Measurements from ENCODE around the gene STK32C.

Gene STK32C

DNA sequence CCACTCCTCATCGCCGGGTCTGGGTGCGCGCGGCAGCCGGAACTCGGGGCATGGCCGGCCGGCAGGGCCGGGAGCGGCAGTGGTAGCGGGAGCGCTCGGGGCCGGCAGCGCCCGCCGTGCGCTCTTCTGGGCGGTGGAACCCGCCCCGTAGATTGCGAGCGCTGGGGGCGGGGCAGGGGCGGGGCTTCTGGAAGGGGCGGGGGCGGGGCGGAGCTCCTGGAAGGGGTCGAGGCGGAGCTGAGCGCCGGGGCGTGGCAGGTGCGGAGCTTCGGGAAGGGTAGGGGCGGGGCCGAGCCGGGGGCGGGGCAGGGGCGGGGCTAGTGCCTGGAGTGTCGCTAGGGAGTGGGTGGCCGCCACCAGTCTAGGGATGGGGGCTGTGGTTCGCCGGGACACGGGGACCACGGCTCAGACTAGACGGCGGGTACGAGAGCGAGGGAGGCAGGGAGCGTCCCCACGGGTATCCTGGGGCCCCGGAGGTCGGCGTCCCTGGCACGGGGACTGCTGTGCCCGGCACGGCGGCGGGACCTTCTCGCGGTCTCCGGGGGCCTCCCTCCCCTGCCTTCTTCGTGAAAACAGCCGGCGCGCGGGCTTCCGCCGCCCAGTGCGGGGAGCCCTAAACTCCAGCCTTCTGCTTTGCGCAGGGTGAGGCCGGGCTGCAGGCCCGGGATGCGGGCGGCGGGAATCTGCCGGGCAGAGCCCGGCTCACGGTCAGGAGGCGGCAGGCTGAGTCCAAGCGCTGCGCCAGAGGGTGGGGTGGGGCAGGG lies at the start of gene STK32C:
Gene STK32C (minus strand): TSS at position 128 of the 764 bp plus-strand sequence. CDS start 117 bp downstream, at position 11.
- DNase-seq = peak; percentile 95

DNA sequence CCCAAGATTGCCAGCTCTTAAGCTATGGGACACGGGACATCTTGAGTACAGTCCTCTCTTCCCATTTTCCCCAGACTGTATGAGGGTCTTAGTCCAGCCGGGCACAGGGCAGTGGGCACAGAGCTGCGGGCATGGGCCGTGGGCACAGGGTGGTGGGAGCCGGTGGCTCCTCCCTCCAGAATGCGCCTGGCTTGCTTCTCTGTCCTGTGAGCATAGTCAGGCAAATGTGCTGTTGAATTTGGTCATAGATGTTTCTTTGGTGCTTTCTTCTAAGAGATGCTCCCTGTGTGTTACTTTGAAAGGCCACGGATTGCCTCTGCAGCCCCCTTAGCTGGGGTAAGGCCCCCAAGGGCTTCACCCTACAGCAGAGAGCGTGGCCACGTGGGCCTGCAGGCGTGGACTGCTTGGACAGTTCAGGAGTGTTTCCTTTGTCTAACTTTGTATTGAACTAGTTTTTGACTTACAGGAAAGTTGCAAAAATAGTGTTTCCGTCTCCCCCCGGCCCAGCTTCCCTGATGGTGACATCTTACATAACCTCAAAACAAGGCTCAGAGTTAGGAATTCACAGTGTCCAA lies 49.0 kb upstream of the STK32C start:
- no peak for DNase-seq

- DNase-seq = no peak
Measured at GRCh38 chr10:132355754-132356153, 48.0 kb upstream of the STK32C start.

- DNase-seq = no peak
Measured at GRCh38 chr10:132355297-132355696, 47.5 kb upstream of the STK32C start.

DNA sequence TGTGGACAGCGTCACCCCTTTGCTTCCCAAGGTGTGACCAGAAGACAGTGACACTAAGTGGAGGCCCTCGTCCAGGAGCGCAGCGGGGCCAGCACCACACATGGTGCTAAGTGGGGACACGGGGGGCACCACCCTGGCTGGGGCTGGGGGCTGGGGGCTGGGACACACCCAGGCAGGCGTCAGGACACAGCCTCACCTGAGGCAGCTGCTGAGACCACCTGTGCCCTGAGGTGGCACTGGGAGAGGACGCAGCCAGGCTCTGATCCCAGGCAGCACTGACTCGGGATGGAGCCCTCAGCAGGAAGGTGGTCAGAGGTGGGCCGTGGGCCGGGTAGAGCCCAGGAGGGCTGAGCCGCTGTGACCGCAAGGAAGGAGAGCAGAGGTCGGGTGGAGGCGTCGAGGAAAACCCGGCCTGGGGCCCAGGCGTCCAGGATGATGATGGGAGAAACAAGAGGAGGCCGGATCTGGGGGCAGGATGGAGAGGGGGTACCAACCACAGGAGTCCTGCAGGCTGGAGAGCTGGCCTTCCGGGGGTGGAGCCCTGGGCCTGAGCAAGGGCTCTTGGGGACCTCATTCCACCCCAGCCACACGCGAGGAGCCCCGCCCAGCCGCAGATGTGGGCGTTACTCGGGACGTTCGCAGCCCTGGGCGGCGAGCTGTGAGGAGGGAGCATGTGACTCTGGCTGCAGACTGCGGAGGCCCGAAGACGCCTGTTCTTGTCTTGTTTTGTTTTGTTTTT lies 46.8 kb upstream of the STK32C start:
- DNase-seq = no peak

GRCh38 chr10:132353456-132354355 lies 46.0 kb upstream of the STK32C start:
- no peak for DNase-seq

DNA sequence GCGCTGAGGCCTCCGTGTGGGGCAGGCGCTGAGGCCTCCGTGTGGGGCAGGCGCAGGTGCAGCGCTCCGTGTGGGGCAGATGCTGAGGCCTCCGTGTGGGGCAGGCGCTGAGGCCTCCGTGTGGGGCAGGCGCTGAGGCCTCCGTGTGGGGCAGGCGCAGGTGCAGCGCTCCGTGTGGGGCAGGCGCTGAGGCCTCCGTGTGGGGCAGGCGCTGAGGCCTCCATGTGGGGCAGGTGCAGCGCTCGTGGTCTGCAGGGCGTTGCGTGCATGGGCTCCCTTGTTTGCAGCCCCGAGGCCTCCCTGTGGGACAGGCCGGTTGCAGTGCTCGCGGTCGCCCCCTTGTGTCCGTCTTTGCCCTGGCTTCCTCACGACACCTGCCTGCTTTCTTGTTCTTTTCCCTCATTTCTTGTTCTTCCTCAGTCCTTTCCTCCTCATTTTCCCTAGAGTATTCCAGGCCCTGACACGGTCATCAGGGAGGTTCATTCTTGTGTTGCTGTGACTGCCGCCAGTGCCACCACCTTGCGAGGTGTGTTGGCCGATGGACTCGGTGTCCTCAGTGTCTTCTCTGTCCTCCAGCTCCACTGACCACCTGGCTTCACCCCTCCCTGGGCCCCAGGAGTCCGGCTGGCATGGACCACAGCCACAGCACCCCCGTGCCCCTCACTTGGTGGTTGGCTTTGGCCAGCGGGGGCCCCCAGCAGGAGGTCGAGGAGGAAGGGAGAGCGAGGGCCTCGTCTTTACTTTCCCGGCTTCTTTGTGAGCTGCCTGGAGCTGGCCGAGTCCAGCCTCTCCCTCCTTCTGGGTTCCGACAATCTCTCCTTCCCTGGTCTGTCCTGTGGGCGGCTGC lies 44.9 kb upstream of the STK32C start:
- DNase-seq = peak; percentile 58

DNA sequence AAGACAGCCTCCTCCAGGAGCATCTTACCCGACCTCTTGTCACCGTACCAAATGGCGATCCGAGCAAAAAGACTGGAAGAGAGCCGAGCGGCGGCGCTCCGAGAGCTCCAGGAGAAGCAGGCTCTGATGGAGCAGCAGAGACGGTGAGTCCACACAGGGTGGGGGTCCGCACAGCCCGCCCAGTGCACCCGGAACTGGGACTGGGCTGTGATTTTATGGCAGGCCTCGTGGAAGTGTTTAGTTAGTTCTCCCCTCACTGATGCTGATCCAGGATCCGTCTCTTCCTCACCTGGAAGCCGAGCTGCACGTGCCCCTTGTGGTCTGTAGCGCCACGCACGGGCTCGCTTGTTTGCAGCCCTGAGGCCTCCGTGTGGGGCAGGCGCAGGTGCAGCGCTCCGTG lies 43.9 kb upstream of the STK32C start:
- DNase-seq = no peak

GRCh38 chr10:132350946-132351345 lies 43.2 kb upstream of the STK32C start:
- DNase-seq = no peak

- no peak for DNase-seq
Measured at GRCh38 chr10:132350391-132350790, 42.6 kb upstream of the STK32C start.

DNA sequence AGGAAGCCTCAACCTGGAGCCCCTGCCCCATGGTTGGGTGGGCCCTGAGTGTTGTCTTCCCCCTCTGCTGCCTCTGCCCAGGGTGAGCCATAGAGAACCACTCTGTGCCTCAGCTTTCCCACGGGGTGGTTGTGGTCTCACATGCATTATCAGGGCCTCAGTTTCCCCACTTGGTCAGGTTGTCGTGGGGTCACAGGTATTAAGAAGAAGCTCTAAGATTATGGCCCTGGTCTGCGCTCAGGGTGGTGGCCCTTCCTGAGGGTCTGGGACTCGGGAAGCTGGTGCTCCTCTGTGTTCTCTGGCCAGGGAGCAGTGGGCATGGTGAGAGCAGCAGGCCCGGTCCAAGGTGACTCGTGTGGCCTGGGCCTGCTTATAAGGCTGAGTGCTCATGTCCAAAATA lies 42.0 kb upstream of the STK32C start:
- no peak for DNase-seq

GRCh38 chr10:132347931-132348267 lies 40.1 kb upstream of the STK32C start:
- DNase-seq = no peak

GRCh38 chr10:132347211-132347930 lies 39.6 kb upstream of the STK32C start:
- DNase-seq = no peak

GRCh38 chr10:132346806-132347205 lies 39.1 kb upstream of the STK32C start:
- DNase-seq = no peak

DNA sequence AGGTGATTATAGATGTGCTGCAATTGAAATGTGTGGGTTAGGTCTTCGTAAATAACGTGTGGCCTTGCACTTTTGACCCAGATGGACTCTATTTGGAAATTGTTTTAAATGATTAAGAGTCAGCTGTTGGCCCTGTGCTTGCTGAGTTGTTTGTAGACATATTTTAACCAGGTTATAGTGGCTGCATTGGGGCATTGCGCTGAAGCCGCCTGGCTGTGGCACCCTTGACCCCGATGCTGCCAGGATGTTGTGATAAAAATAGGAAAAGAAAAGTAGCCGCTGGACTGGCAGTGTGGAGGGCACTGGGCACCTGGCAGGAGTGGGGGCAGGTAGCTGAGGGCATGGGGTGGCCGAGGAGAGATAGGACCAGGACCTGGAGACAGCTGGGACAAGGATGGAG lies 37.6 kb upstream of the STK32C start:
- DNase-seq = no peak

DNA sequence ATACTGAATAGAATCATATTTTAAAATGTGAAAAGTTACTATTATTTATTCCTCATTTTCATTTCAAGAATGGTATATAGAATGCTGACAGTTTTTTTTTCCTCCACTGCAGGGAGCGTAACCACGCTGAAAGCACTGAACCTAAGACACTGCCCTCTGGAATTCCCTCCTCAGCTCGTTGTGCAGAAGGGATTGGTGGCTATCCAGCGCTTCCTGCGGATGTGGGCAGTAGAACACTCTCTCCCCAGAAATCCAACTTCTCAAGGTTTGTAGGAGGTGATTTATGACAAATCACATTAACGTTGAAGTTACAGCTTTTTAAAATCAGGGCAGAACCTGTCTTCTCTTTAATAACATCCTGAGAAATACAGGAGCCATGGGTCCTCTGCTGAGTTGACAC lies 36.6 kb upstream of the STK32C start:
- DNase-seq = no peak

DNA sequence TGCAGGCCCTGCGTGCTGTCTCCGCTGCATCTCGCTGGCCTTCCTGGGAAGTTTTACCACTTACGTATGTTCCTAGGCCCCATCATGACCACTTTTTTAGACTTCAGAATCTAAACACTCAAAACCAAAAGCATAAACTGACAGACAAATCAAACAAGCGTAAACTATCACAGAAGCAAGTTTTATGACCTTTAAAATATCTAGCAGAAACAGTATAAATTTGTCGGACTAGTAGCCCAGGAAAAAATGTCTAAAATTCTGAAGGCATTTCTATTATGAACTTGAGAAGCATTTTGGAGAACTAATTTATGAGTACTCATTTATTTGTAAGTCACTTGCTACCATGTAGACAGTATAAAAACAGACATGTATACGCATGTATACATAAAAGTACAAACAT lies 34.8 kb upstream of the STK32C start:
- DNase-seq = no peak

DNA sequence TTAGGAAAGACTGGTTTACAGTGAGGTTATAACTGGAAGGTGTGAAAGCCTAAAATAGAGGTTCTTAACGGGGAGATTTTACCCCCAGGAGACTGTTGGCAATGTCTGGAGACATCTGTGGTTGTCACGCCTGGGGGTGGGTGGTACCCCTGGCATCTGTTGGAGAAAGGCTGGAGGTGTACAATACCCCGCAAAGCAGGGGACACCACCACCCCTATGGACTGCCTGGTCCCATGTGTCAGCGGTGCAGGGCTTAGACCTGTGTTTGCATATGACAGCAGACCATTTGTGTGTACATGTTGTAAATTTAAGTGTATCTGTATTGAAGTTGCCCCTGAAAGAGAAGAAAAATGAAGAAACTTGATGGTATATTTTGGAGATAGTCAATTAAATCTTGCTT lies 34.0 kb upstream of the STK32C start:
- no peak for DNase-seq

DNA sequence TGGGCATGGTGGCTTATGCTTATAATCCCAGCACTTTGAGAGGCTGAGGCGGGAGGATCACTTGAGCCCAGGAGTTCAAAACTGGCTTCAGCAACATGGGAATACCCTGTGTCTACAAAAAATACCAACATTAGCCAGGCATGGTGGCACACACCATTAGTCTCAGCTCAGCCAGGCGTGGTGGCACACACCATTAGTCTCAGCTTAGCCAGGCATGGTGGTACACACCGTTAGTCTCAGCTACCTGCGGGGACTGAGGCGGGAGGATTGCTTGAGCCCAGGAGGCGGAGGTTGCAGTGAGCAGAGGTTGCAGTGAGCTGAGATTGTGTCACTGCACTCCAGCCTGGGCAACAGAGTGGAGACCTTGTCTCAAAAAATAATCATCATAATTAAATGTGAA lies 33.3 kb upstream of the STK32C start:
- DNase-seq = no peak

- no peak for DNase-seq
Measured at GRCh38 chr10:132339276-132339675, 31.5 kb upstream of the STK32C start.

DNA sequence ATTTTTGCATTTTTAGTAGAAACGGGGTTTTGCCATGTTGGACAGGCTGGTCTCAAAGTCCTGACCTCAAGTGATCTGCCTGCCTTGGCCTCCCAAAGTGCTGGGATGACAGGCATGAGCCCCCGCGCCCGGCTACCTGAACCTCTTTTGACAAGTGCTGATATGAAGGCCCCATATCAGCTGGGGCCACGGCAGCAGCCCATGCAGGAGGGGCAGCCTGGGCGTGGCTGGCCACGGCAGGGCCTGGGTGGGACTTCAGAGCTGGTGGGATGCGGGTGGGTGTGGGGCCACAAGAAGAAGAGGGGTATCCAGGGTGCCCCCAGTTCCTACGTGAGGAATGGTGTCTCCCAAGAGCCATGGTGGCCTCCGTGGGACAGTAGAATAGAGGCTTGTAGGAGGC lies 31.1 kb upstream of the STK32C start:
- no peak for DNase-seq
